Rectal smooth muscle tissue (tissue), 1 donor: ENCODE measurements around the gene EGFL8.

ENCODE experiments used
- H3K27ac ChIP-seq: one replicate; pipeline ENCODE4 v1.7.0; 2013; ENCODE audit warnings: low read depth, low read length, inconsistent platforms
- H3K27me3 ChIP-seq: one replicate; pipeline ENCODE4 v1.7.0; 2013; ENCODE audit warnings: low read length; ENCODE audit not compliant: control insufficient read depth, insufficient read depth
- H3K36me3 ChIP-seq: one replicate; pipeline ENCODE4 v1.7.0; 2013; ENCODE audit warnings: low read length; ENCODE audit not compliant: control insufficient read depth, insufficient read depth
- H3K4me1 ChIP-seq: one replicate; pipeline ENCODE4 v1.7.0; 2013; ENCODE audit warnings: low read length; ENCODE audit not compliant: control insufficient read depth, insufficient read depth
- H3K4me3 ChIP-seq: one replicate; pipeline ENCODE4 v1.7.0; 2013; ENCODE audit warnings: low read length
- H3K9ac ChIP-seq: one replicate; pipeline ENCODE4 v1.7.0; 2013; ENCODE audit warnings: low read length

Gene EGFL8

DNA sequence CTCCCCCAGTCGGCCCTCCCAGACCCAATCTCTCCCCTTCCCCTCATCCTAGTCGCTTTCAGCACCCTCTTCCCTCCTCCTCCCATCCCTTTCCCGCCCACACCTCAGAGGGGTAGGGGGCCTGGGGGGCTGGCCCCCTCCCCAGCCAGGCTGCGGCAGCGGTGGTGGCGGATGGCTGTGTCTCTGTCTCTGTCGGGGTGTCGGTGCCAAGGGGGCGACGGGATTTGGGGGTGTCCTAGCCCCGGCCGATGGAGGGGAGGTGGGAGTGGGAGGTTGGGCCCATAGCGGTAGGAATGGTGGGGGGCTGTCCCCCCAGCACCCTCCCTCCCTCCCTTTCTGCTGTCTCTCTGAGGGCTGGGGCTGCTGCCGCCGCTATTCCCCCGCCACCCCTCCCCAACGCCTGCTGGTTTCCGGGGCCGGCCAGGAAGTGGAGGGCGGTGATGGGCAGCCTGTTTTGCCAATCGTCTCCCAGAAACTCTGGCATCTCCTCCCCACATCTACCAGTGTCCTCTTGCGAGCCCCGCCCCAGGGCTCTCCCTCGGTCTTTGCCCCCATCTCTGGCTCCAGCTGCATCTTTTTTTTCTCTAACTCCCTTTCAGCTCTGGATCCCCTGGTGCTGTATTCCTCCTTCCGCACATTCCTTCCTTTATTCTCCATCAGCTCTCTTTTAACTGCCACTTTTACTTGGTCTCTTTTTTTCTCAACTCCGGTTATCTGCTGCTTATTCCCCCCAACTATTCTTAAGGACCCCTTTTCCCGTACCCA, 11.5 kb downstream of the EGFL8 start, which contains the start of gene AGPAT1:
AGPAT1 (minus strand) TSS at position 374 of the 765 bp plus-strand sequence. CDS start 4,588 bp downstream, outside the sequence.
- Histone ChIP-seq H3K9ac (peak within 1 kb of the TSS; percentile 83), H3K36me3 (peaks cover 11% of the 10 kb centered on the region), H3K4me3 (peak within 1 kb of the TSS; percentile 94), H3K4me1 (peaks cover 27% of the 10 kb centered on the region), H3K27ac (peak within 1 kb of the TSS; percentile 99), H3K27me3 (no peaks in the 10 kb centered on the region)

GRCh38 chr6:32176476-32177182, 12.2 kb downstream of the EGFL8 start:
- Histone ChIP-seq H3K9ac (peak overlapping the region; percentile 76), H3K27me3 (no peaks in the 10 kb centered on the region), H3K36me3 (peaks cover 11% of the 10 kb centered on the region), H3K27ac (peak overlapping the region; percentile 99), H3K4me3 (peak overlapping the region; percentile 91), H3K4me1 (peaks cover 27% of the 10 kb centered on the region)

DNA sequence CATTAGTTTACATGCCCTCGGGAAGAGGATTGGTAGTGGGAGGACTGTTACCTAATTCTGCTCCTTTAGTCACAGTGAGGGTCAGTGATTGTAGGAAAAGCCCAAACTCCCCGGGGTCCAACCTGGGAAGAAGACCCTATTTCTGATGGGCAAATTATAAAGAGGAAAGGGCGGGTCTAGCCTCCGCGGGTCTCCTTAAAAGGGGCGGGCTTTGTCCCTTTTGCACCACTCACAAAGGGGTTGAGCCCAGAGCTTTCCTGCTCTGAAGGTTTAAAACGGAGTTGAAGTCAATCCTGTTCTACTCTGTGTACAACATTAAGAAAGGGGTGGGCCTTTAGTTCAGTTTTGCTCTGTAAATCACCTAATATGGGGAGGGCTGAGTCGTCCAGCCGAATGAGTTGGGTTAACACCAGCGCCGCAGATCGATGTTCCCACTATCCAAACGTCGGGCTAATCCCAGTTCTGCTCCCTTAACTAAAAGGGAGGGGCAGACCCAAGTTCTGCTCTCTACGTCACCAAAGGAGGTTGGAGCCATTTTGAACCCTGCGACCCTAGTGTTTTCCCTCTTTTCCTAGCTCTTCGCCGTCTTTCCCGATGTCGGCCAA, 12.9 kb downstream of the EGFL8 start:
- H3K4me3 ChIP-seq, result peak overlapping the region; percentile 91
- peak overlapping the region; percentile 76 for H3K9ac ChIP-seq
- H3K27ac ChIP-seq, result peak overlapping the region; percentile 99
- peaks cover 11% of the 10 kb centered on the region for H3K36me3 ChIP-seq
- H3K4me1 ChIP-seq, result peaks cover 27% of the 10 kb centered on the region
- no peaks in the 10 kb centered on the region for H3K27me3 ChIP-seq

DNA sequence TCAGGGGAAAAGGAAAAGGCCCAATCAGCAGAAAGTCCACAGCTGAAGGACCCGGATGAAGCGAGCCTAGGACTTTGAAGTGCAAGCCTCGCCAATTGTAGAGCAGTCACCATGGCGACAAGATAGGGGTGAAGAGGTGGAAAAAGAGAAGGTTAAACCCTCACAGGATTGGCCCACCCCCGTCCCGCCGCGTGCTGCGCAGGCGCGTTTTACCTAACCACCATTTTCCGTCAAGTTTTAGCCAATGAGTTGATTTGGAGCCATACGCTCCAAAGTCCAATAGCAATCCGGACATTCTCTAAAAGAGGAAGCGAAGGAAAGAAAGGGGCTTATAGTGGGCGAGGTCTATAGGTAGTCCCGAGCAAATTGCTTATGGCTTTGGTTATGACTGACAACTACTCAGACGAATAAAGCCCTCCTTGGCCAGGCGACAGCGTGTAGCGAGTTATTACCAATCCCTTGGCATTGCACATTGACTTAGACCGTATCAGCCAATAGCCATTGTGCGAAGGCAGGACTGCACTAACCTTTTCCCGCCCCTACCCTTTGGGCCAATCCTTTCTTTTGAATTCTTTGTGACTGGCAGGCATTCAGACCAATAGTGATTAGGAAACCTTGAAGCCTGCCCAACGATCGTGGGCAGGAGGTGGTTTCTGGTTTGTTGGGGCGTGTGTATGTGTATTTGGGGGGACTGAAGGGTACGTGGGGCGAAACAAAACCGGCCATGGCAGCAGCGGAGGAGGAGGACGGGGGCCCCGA, 13.6 kb downstream of the EGFL8 start, which contains the start of gene RNF5:
RNF5 (plus strand) TSS at position 618 of the 759 bp plus-strand sequence; CDS start at position 725, 107 bp downstream.
- Histone ChIP-seq H3K27me3 (no peaks in the 10 kb centered on the region), H3K36me3 (peaks cover 13% of the 10 kb centered on the region), H3K4me3 (peak within 1 kb of the TSS; percentile 91), H3K27ac (peak within 1 kb of the TSS; percentile 99), H3K9ac (peak within 1 kb of the TSS; percentile 76), H3K4me1 (peaks cover 27% of the 10 kb centered on the region)

DNA sequence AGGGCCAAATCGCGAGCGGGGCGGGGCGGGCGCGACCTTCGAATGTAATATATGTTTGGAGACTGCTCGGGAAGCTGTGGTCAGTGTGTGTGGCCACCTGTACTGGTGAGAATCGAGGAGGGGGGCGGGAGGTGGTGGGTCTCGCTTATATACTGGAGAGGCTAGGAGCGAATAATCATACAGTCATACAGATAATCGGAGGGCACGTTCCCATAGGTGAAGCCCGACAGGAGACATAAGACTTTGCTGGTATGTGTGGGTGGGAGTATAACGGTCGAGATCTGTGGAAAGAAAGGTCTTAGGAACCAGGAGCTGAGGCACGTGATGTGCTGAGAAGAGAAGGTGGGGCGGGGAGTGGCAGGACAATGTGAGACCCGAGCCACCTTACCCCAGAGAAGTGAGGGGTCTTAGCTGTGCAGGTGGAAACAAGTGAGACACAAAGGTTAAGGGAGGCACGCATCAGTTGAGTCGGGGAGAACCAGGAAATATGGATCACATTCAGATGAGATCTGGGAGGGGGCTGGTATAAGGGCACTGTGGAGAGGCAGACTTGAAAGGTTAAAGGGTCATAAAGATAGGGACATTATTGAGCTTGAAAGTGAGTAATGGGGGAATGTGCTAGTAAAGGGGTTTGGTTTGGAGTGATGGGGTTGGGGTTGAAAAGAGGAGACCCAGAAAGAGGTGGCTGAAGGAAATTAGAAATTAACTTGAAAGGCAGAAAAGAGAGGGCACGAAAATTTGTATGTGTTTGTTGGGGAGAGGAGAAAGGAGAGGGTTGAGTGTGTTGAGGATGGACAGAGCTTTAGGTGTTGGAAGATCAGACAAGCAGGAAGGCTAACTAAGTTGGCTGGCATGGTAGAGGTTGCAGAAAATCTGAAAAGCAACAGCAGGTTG, 14.4 kb downstream of the EGFL8 start:
- H3K36me3 ChIP-seq, result peaks cover 19% of the 10 kb centered on the region
- peak overlapping the region; percentile 91 for H3K4me3 ChIP-seq
- peak overlapping the region; percentile 41 for H3K9ac ChIP-seq
- peak overlapping the region; percentile 99 for H3K27ac ChIP-seq
- peaks cover 27% of the 10 kb centered on the region for H3K4me1 ChIP-seq
- H3K27me3 ChIP-seq, result no peaks in the 10 kb centered on the region

GRCh38 chr6:32179766-32180405, 15.5 kb downstream of the EGFL8 start:
- Histone ChIP-seq H3K27ac (no peak overlapping the region), H3K4me3 (no peak overlapping the region), H3K36me3 (peaks cover 19% of the 10 kb centered on the region), H3K4me1 (peaks cover 23% of the 10 kb centered on the region), H3K9ac (no peak overlapping the region), H3K27me3 (no peaks in the 10 kb centered on the region)

DNA sequence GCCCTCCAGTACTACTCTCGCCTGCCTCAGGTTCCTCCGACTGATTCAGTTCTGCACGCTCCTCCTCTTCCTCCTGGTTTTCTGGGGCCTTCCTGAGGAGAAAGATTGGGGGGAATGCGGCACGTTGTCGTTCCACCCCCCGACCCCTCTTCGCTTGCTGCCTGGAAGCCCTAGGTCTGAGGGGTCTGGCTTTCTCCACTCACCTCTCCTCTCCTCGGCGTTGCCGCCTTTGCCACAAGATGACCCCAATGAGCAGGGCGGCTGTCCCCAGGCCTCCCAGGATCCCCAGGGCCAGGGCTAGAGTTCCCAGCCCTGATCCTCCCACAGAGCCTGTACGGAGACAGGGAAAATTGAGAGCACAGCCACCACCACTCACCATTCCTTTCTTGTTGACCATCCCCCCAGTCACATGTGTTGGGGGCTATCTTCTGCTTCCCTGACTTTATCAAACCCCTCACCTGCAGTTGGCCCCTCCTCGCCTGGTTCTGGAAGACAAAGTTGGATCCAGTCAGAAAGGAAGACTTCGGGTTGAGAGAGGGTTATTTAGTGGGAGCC, 16.8 kb downstream of the EGFL8 start:
- H3K9ac ChIP-seq, result no peak overlapping the region
- H3K27me3 ChIP-seq, result no peaks in the 10 kb centered on the region
- H3K4me3 ChIP-seq, result no peak overlapping the region
- peaks cover 19% of the 10 kb centered on the region for H3K36me3 ChIP-seq
- H3K27ac ChIP-seq, result peak overlapping the region; percentile 23
- H3K4me1 ChIP-seq, result peaks cover 20% of the 10 kb centered on the region

DNA sequence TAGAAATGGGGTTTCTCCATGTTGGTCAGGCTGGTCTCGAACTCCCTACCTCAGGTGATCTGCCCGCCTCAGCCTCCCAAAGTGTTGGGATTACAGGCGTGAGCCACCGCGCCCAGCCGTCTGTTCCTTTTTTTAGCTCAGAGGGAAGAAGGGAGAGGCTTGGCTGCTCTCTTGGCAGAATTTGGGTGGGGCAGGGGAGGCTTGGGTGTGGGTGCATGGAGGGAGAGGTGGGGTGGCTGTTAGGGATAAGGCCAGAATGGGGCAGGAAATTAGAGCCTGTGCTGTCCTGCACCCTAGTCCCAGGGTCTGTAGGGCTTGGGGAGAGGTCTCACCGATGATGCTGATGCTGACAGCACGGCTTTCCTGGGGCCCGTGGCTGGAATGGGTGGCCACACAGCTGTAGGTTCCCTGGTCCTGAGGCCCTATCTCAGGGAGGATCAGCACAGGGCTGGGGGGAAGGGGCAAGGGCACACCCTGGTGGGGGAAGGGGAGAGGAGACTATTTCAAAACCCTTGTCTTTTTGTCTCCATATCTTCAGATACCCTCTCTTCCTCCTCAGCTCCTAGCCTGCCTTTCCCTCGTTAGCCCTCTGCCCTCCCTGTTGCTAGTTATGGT, 17.6 kb downstream of the EGFL8 start:
- H3K27ac ChIP-seq, result no peak overlapping the region
- peaks cover 19% of the 10 kb centered on the region for H3K36me3 ChIP-seq
- no peaks in the 10 kb centered on the region for H3K27me3 ChIP-seq
- H3K9ac ChIP-seq, result no peak overlapping the region
- no peak overlapping the region for H3K4me3 ChIP-seq
- peaks cover 16% of the 10 kb centered on the region for H3K4me1 ChIP-seq

GRCh38 chr6:32182555-32182981, 18.2 kb downstream of the EGFL8 start:
- Histone ChIP-seq H3K4me3 (no peak overlapping the region), H3K27ac (no peak overlapping the region), H3K27me3 (no peaks in the 10 kb centered on the region), H3K4me1 (peaks cover 14% of the 10 kb centered on the region), H3K36me3 (peaks cover 19% of the 10 kb centered on the region), H3K9ac (no peak overlapping the region)

- H3K36me3 ChIP-seq, result peaks cover 21% of the 10 kb centered on the region
- H3K27ac ChIP-seq, result no peak overlapping the region
- H3K27me3 ChIP-seq, result no peaks in the 10 kb centered on the region
- H3K4me1 ChIP-seq, result peaks cover 14% of the 10 kb centered on the region
- no peak overlapping the region for H3K4me3 ChIP-seq
- no peak overlapping the region for H3K9ac ChIP-seq
These were observed 18.6 kb downstream of the EGFL8 start for GRCh38 chr6:32183030-32183429.
